HEK293 (cell line): ENCODE measurements around the gene LRP5.

Experiments
- KLF10 ChIP-seq: fragments of 450-650 bp; IDR thresholded peaks from 2 replicates; pipeline ENCODE4 v1.5.1; 2018; ENCODE audit warnings: missing biosample characterization, mild to moderate bottlenecking, missing genetic modification characterization
- REPIN1 ChIP-seq: fragments of 450-650 bp; formaldehyde crosslinking; IDR thresholded peaks from 2 replicates; pipeline ENCODE4 v1.5.1; 2017; ENCODE audit warnings: missing biosample characterization, missing genetic modification characterization, low read depth
- ZNF184 ChIP-seq: fragments of 450-650 bp; IDR thresholded peaks from 2 replicates; pipeline ENCODE4 v1.5.1; 2018; ENCODE audit warnings: missing biosample characterization, mild to moderate bottlenecking, missing genetic modification characterization
- ZNF211 ChIP-seq: fragments of 450-650 bp; formaldehyde crosslinking; IDR thresholded peaks from 2 replicates; pipeline ENCODE4 v1.5.1; 2016; ENCODE audit warnings: low read depth, missing biosample characterization, missing genetic modification characterization
- ZNF248 ChIP-seq: fragments of 450-650 bp; formaldehyde crosslinking; IDR thresholded peaks from 2 replicates; pipeline ENCODE4 v1.5.1; 2017; ENCODE audit warnings: missing biosample characterization, missing genetic modification characterization
- ZNF335 ChIP-seq: fragments of 450-650 bp; formaldehyde crosslinking; conservative IDR thresholded peaks from 2 replicates; pipeline ENCODE4 v1.5.1; 2016; ENCODE audit warnings: missing biosample characterization, missing genetic modification characterization
- ZNF529 ChIP-seq: fragments of 450-650 bp; formaldehyde crosslinking; IDR thresholded peaks from 2 replicates; pipeline ENCODE4 v1.5.1; 2017; ENCODE audit warnings: missing genetic modification characterization, missing biosample characterization; ENCODE audit not compliant: insufficient replicate concordance
- ZNF654 ChIP-seq: fragments of 450-650 bp; formaldehyde crosslinking; IDR thresholded peaks from 2 replicates; pipeline ENCODE4 v1.5.1; 2016; ENCODE audit warnings: low read depth, missing biosample characterization, missing genetic modification characterization
- TF ChIP-seq, protein P1 (sequence below): fragments of 450-650 bp; formaldehyde crosslinking; IDR thresholded peaks from 2 replicates; pipeline ENCODE4 v1.5.1; 2016; ENCODE audit warnings: missing biosample characterization, missing genetic modification characterization
- TF ChIP-seq, protein P2 (sequence below): fragments of 450-650 bp; IDR thresholded peaks from 2 replicates; pipeline ENCODE4 v1.5.1; 2018; ENCODE audit warnings: missing biosample characterization, missing genetic modification characterization
- TF ChIP-seq, protein P3 (sequence below): fragments of 450-650 bp; formaldehyde crosslinking; conservative IDR thresholded peaks from 2 replicates; pipeline ENCODE4 v1.5.1; 2016; ENCODE audit warnings: low read depth, missing biosample characterization, missing genetic modification characterization
- TF ChIP-seq, protein P4 (sequence below): fragments of 450-650 bp; formaldehyde crosslinking; IDR thresholded peaks from 2 replicates; pipeline ENCODE4 v1.5.1; 2016; ENCODE audit warnings: missing biosample characterization, missing genetic modification characterization

DNA sequence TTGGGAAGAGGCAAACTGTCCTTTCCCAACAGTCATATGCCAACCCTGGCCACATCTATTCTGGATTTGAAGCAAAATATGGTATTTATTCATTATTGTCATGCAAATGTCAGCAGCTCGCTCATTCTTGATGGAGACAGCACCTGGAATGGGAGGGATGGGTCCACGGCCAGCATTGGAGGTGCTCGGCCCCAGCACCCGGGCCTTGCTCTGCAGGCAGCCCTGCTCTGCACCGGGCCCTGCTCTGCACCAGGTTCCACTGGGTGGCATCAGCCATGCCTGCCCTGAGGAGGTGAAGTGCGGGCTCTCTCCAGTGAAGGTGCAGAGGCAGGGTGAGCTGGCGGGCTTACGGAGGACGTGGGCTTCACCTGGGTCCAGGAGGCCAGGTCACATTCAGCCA lies 19.8 kb downstream of the LRP5 start:
- TF ChIP-seq, protein P1, sequence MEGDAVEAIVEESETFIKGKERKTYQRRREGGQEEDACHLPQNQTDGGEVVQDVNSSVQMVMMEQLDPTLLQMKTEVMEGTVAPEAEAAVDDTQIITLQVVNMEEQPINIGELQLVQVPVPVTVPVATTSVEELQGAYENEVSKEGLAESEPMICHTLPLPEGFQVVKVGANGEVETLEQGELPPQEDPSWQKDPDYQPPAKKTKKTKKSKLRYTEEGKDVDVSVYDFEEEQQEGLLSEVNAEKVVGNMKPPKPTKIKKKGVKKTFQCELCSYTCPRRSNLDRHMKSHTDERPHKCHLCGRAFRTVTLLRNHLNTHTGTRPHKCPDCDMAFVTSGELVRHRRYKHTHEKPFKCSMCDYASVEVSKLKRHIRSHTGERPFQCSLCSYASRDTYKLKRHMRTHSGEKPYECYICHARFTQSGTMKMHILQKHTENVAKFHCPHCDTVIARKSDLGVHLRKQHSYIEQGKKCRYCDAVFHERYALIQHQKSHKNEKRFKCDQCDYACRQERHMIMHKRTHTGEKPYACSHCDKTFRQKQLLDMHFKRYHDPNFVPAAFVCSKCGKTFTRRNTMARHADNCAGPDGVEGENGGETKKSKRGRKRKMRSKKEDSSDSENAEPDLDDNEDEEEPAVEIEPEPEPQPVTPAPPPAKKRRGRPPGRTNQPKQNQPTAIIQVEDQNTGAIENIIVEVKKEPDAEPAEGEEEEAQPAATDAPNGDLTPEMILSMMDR, result no peak
- TF ChIP-seq KLF10 (tag by site-specific recombination) (no peak), REPIN1 (tag by site-specific recombination) (no peak), ZNF211 (no peak), ZNF335 (tag by site-specific recombination) (no peak), ZNF248 (tag by site-specific recombination) (no peak), ZNF654 (tag by site-specific recombination) (no peak), ZNF184 (tag by site-specific recombination) (no peak), ZNF529 (no peak)
- TF ChIP-seq, protein P2, sequence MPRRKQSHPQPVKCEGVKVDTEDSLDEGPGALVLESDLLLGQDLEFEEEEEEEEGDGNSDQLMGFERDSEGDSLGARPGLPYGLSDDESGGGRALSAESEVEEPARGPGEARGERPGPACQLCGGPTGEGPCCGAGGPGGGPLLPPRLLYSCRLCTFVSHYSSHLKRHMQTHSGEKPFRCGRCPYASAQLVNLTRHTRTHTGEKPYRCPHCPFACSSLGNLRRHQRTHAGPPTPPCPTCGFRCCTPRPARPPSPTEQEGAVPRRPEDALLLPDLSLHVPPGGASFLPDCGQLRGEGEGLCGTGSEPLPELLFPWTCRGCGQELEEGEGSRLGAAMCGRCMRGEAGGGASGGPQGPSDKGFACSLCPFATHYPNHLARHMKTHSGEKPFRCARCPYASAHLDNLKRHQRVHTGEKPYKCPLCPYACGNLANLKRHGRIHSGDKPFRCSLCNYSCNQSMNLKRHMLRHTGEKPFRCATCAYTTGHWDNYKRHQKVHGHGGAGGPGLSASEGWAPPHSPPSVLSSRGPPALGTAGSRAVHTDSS (tag by site-specific recombination), result no peak
- TF ChIP-seq, protein P3, sequence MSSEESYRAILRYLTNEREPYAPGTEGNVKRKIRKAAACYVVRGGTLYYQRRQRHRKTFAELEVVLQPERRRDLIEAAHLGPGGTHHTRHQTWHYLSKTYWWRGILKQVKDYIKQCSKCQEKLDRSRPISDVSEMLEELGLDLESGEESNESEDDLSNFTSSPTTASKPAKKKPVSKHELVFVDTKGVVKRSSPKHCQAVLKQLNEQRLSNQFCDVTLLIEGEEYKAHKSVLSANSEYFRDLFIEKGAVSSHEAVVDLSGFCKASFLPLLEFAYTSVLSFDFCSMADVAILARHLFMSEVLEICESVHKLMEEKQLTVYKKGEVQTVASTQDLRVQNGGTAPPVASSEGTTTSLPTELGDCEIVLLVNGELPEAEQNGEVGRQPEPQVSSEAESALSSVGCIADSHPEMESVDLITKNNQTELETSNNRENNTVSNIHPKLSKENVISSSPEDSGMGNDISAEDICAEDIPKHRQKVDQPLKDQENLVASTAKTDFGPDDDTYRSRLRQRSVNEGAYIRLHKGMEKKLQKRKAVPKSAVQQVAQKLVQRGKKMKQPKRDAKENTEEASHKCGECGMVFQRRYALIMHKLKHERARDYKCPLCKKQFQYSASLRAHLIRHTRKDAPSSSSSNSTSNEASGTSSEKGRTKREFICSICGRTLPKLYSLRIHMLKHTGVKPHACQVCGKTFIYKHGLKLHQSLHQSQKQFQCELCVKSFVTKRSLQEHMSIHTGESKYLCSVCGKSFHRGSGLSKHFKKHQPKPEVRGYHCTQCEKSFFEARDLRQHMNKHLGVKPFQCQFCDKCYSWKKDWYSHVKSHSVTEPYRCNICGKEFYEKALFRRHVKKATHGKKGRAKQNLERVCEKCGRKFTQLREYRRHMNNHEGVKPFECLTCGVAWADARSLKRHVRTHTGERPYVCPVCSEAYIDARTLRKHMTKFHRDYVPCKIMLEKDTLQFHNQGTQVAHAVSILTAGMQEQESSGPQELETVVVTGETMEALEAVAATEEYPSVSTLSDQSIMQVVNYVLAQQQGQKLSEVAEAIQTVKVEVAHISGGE (tag by site-specific recombination), result no peak
- TF ChIP-seq, protein P4, sequence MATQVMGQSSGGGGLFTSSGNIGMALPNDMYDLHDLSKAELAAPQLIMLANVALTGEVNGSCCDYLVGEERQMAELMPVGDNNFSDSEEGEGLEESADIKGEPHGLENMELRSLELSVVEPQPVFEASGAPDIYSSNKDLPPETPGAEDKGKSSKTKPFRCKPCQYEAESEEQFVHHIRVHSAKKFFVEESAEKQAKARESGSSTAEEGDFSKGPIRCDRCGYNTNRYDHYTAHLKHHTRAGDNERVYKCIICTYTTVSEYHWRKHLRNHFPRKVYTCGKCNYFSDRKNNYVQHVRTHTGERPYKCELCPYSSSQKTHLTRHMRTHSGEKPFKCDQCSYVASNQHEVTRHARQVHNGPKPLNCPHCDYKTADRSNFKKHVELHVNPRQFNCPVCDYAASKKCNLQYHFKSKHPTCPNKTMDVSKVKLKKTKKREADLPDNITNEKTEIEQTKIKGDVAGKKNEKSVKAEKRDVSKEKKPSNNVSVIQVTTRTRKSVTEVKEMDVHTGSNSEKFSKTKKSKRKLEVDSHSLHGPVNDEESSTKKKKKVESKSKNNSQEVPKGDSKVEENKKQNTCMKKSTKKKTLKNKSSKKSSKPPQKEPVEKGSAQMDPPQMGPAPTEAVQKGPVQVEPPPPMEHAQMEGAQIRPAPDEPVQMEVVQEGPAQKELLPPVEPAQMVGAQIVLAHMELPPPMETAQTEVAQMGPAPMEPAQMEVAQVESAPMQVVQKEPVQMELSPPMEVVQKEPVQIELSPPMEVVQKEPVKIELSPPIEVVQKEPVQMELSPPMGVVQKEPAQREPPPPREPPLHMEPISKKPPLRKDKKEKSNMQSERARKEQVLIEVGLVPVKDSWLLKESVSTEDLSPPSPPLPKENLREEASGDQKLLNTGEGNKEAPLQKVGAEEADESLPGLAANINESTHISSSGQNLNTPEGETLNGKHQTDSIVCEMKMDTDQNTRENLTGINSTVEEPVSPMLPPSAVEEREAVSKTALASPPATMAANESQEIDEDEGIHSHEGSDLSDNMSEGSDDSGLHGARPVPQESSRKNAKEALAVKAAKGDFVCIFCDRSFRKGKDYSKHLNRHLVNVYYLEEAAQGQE (tag by site-specific recombination), result no peak
